Right lobe of liver (tissue), 6 donors: Measurements from ENCODE around the gene GLE1. TPM values are rescaled to one million over a fixed set of nuclear protein-coding genes. Genes with fewer than 3 reads are reported as not detected.

Experiments used
- ATAC-seq, 4 donors: fragments of 200-7000 bp; cut with Tn5 transposase; one replicate each; pipeline ENCODE4 v1.9.1; 2020; ENCODE audit warnings: mild to moderate bottlenecking in 4 of 4, moderate library complexity in 4 of 4
- DNase-seq, 3 donors: peaks; one replicate each; pipeline ENCODE4 v3.0.0-alpha.2; 2020
- H3K27ac ChIP-seq, 3 donors: fragments of 200-600 bp; one replicate each; pipeline ENCODE4 v1.8.0; 2022
- H3K27me3 ChIP-seq, 2 donors: fragments of 200-600 bp; one replicate each; pipeline ENCODE4 v1.8.0; 2022
- H3K36me3 ChIP-seq, 4 donors: fragments of 200-600 bp; sonication (generic) in 1 of 4; one replicate each; pipeline versions ENCODE4 v1.5.1 to v1.8.0; 2017 to 2022; ENCODE audit warnings: control low read depth in 1 of 4
- H3K4me1 ChIP-seq, 4 donors: fragments of 200-600 bp; sonication (generic) in 1 of 4; one replicate each; pipeline versions ENCODE4 v1.5.1 to v1.8.0; 2017 to 2022; ENCODE audit warnings: control low read depth in 1 of 4
- H3K4me3 ChIP-seq, 3 donors: fragments of 200-600 bp; one replicate each; pipeline ENCODE4 v1.8.0; 2022
- H3K9me3 ChIP-seq, 4 donors: fragments of 200-600 bp; sonication (generic) in 1 of 4; one replicate each; pipeline versions ENCODE4 v1.5.1 to v1.8.0; 2017 to 2022; ENCODE audit warnings: control low read depth in 1 of 4
- POLR2A ChIP-seq: fragments of 450-650 bp; IDR thresholded peaks from one replicate; pipeline ENCODE4 v1.6.1; 2017; ENCODE audit warnings: antibody characterized with exemption, mild to moderate bottlenecking
- WGBS: methylation state at CpG from one replicate; pipeline ENCODE4 v1.1.6; 2018; ENCODE audit warnings: low coverage, low lambda C conversion rate; ENCODE audit not compliant: insufficient coverage; ENCODE audit errors: missing lambda C conversion rate; 5-methylcytosine and 5-hydroxymethylcytosine counted together
- intact Hi-C, 2 donors: fragments of 100-400 bp; cut with DNase I; formaldehyde crosslinking; loops; one replicate each; pipeline versions ENCODE4 v1.11.2 to v1.14.1; 2022
- total RNA-seq, 6 experiments: library from RNA; depleted of rRNA in 2 of 6; stranded (reverse); fragments of >200 nt in 2 of 6; fragmentation: NEBNext Ultra II Directional in 3 of 6; extraction: Animal tissue kit (Norgen Biotek cat#: 25700) in 3 of 6; gene quantifications; one replicate each; pipeline versions ENCODE4 v1.1.0 to v1.2.4, GENCODE V29; 2016 to 2023
- TF ChIP-seq, protein P1 (sequence below), 4 donors: fragments of 200-600 bp in 3 of 4; fragments of 450-650 bp in 1 of 4; IDR thresholded peaks; one replicate each; pipeline versions ENCODE4 v1.5.1 to v1.8.0; 2016 to 2022; ENCODE audit warnings: antibody characterized with exemption in 4 of 4, mild to moderate bottlenecking in 2 of 4
- donor health status: DM: no; HTN: yes; CAD: no.
- donor health status: DM: no; HTN: no; CAD: no.
- donor health status: DM: no; HTN: no; CAD: no.
- donor health status: DM: no; HTN: yes; CAD: no.
- donor health status: DM: no; HTN: yes; CAD: no.

Gene GLE1
- total RNA-seq, 6 experiments from 2014 or later: 10.5 to 15.9 (median 13.2) TPM

DNA sequence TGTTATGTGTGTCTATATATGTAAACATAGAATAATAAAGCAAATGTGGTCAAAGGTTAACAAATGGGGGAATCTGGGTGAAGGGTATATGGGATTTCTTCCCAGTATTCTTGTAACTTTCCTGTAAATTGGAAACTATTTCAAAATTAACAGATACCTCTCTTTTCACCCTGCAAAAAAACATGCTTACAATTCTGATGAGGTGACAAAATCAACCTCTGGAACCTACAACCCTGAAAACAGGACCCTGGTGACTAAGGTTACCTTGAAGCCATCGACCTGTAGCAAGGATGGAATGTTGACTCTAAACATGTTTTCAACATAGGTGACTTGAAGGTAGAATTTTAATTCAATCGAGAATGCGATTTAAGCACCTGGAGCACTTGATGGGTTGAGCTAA is 42.0 kb downstream of the GLE1 start:
- no peaks in the 10 kb centered on the region for H3K27me3 ChIP-seq
- ATAC-seq (no peak), DNase-seq (no peak)
- H3K4me1 ChIP-seq: peaks cover 0 to 4% (median under 1%) of the 10 kb centered on the region in 4 donors
- H3K4me3 ChIP-seq: no peak overlapping the region
- H3K27ac ChIP-seq: no peak overlapping the region
- peaks cover 0 to 3% (median 0%) of the 10 kb centered on the region in 4 donors for H3K36me3 ChIP-seq
- no peaks in the 10 kb centered on the region for H3K9me3 ChIP-seq
- TF ChIP-seq, protein P1, sequence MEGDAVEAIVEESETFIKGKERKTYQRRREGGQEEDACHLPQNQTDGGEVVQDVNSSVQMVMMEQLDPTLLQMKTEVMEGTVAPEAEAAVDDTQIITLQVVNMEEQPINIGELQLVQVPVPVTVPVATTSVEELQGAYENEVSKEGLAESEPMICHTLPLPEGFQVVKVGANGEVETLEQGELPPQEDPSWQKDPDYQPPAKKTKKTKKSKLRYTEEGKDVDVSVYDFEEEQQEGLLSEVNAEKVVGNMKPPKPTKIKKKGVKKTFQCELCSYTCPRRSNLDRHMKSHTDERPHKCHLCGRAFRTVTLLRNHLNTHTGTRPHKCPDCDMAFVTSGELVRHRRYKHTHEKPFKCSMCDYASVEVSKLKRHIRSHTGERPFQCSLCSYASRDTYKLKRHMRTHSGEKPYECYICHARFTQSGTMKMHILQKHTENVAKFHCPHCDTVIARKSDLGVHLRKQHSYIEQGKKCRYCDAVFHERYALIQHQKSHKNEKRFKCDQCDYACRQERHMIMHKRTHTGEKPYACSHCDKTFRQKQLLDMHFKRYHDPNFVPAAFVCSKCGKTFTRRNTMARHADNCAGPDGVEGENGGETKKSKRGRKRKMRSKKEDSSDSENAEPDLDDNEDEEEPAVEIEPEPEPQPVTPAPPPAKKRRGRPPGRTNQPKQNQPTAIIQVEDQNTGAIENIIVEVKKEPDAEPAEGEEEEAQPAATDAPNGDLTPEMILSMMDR (IDR thresholded peaks at IDR 0.05): no peak
- TF ChIP-seq POLR2A: no peak
- intact Hi-C loops: no loop called here
- 58% methylated on average over 3 of the region's 3 CpGs for WGBS

DNA sequence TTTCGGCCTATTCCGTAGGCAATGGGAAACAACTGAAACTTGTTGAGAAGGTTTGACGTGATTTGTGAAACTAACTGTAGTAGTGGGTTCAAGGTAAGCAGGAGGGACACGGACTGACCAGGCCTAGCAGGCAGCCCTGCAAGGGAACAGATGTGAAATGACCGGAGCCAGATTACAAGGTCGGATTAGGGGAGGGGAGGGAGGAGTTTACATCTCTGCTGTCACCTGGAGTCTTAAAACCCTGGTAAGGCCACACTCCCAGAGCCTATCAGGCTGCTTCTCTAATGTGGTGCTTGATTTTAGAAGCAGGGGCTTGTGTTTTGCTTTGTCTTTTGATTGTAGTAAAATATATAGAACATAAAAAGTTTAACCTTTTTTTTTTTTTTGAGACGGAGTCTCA is 44.4 kb downstream of the GLE1 start:
- ATAC-seq (no peak), DNase-seq (no peak)
- Histone ChIP-seq H3K4me1 (peaks cover 0 to 8% (median 4%) of the 10 kb centered on the region in 4 donors), H3K4me3 (no peak overlapping the region), H3K36me3 (no peaks in the 10 kb centered on the region), H3K27me3 (no peaks in the 10 kb centered on the region), H3K27ac (no peak overlapping the region), H3K9me3 (no peaks in the 10 kb centered on the region)
- TF ChIP-seq, protein P1 (IDR thresholded peaks at IDR 0.05): no peak
- no peak for TF ChIP-seq POLR2A
- intact Hi-C loops: no loop called here
- 81% methylated on average over 7 of the region's 7 CpGs for WGBS

DNA sequence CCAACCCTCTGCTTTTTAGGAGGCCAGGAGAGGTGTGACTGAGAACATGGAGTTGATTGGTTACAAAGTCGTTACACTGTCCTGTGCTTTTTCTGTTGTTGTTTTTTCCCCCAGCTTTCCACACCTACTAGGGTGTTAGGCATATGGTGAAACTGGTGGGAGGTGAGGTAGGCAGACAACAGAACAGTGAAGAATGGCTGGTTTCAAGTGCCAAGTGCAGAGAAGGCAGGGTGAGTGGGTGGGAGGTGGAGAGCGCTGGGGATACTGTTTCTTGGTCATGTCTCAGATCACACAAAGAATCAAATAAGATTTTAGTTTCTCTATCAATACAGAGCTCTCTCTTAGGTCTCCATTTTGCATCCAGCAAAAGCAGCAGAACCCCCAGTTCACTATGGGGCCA is 45.7 kb downstream of the GLE1 start:
- intact Hi-C loops: no loop called here
- H3K4me1 ChIP-seq: peaks cover 0 to 22% (median 7%) of the 10 kb centered on the region in 4 donors
- WGBS: 67% methylated on average over 2 of the region's 2 CpGs
- ATAC-seq: no peak
- no peaks in the 10 kb centered on the region for H3K9me3 ChIP-seq
- no peaks in the 10 kb centered on the region for H3K27me3 ChIP-seq
- no peak overlapping the region for H3K27ac ChIP-seq
- H3K4me3 ChIP-seq: no peak overlapping the region
- TF ChIP-seq, protein P1 (IDR thresholded peaks at IDR 0.05): no peak
- TF ChIP-seq POLR2A: no peak
- no peaks in the 10 kb centered on the region for H3K36me3 ChIP-seq
- no peak for DNase-seq

- TF ChIP-seq, protein P1 (IDR thresholded peaks at IDR 0.05): no peak
- TF ChIP-seq POLR2A: no peak
- H3K27ac ChIP-seq: peak overlapping the region; percentile 43 to 82 (median 53)
- intact Hi-C loops: no loop called here
These were observed 46.5 kb downstream of the GLE1 start for GRCh38 chr9:128550770-128551656.

More at GRCh38 chr9:128550770-128551656, 46.5 kb downstream of the GLE1 start:
- Histone ChIP-seq H3K36me3 (no peaks in the 10 kb centered on the region), H3K4me3 (peak overlapping the region in 2 of 3 donors; percentile 88 to 98), H3K9me3 (no peaks in the 10 kb centered on the region), H3K4me1 (peaks cover 0 to 30% (median 10%) of the 10 kb centered on the region in 4 donors), H3K27me3 (no peaks in the 10 kb centered on the region)
- DNase-seq (peak in 1 of 3 donors; percentile 69), ATAC-seq (no peak)
- 43% methylated on average over 8 of the region's 11 CpGs for WGBS
